H9 (cell line): ENCODE results near the gene GAL3ST2. TPM values are rescaled to one million over a fixed set of nuclear protein-coding genes. Genes with fewer than 3 reads are reported as not detected.
"Not testable (repeated sequence)": the region's sequence is repeated elsewhere in the genome, so short reads cannot be mapped to it uniquely, and the experiment has no call there.

Experiments used
- DNase-seq: peaks from one replicate; pipeline ENCODE4 v3.0.0-alpha.2; 2017
- H2AFZ ChIP-seq: one replicate; pipeline ENCODE4 v1.6.1; 2013; ENCODE audit warnings: mild to moderate bottlenecking, low read length, control low read depth, moderate library complexity
- H2AK5ac ChIP-seq: 2 replicates; pipeline ENCODE4 v1.6.1; 2013; ENCODE audit warnings: low read length, control low read depth, mixed read lengths; ENCODE audit not compliant: insufficient read length
- H2BK120ac ChIP-seq: one replicate; pipeline ENCODE4 v1.6.1; 2013; ENCODE audit warnings: low read depth, mild to moderate bottlenecking, low read length, control low read depth, inconsistent platforms; ENCODE audit not compliant: poor library complexity, severe bottlenecking
- H2BK12ac ChIP-seq: 2 replicates; pipeline ENCODE4 v1.6.1; 2013; ENCODE audit warnings: low read length, control low read depth, mixed read lengths, low read depth; ENCODE audit not compliant: insufficient read length
- H2BK15ac ChIP-seq: 2 replicates; pipeline ENCODE4 v1.6.1; 2013; ENCODE audit warnings: low read depth, low read length, control low read depth
- H2BK20ac ChIP-seq: one replicate; pipeline ENCODE4 v1.6.1; 2013; ENCODE audit warnings: low read depth, mild to moderate bottlenecking, low read length, control low read depth, inconsistent platforms; ENCODE audit not compliant: poor library complexity, severe bottlenecking
- H2BK5ac ChIP-seq: 2 replicates; pipeline ENCODE4 v1.6.1; 2013; ENCODE audit warnings: low read length, control low read depth, mixed read lengths; ENCODE audit not compliant: insufficient read length
- H3K14ac ChIP-seq: 2 replicates; pipeline ENCODE4 v1.6.1; 2013; ENCODE audit warnings: low read length, control low read depth; ENCODE audit not compliant: insufficient read depth
- H3K18ac ChIP-seq: 2 replicates; pipeline ENCODE4 v1.6.1; 2013; ENCODE audit warnings: low read depth, mild to moderate bottlenecking, mixed read lengths, low read length, control low read depth; ENCODE audit not compliant: insufficient read length
- H3K23ac ChIP-seq: 2 replicates; pipeline ENCODE4 v1.6.1; 2013; ENCODE audit warnings: low read length, control low read depth, mixed read lengths, low read depth; ENCODE audit not compliant: insufficient read length
- H3K23me2 ChIP-seq: 2 replicates; pipeline ENCODE4 v1.6.1; 2013; ENCODE audit warnings: low read depth, mild to moderate bottlenecking, mixed read lengths, low read length, control low read depth; ENCODE audit not compliant: insufficient read length, poor library complexity, severe bottlenecking
- H3K27ac ChIP-seq: 2 replicates; pipeline ENCODE4 v1.5.1; 2013; ENCODE audit warnings: low read length, control low read depth, mixed read lengths, low read depth; ENCODE audit not compliant: insufficient read length
- H3K27me3 ChIP-seq: 2 replicates; pipeline ENCODE4 v1.6.1; 2013; ENCODE audit warnings: low read length, control low read depth, inconsistent platforms; ENCODE audit not compliant: insufficient read depth
- H3K4ac ChIP-seq: 2 replicates; pipeline ENCODE4 v1.6.1; 2013; ENCODE audit warnings: low read depth, mild to moderate bottlenecking, control low read depth, inconsistent platforms, low read length, moderate library complexity
- H3K4me1 ChIP-seq: 2 replicates; pipeline ENCODE4 v1.6.1; 2013; ENCODE audit warnings: low read length, control low read depth, inconsistent platforms; ENCODE audit not compliant: insufficient read depth
- H3K4me2 ChIP-seq: 2 replicates; pipeline ENCODE4 v1.6.1; 2013; ENCODE audit warnings: low read length, control low read depth, mixed read lengths; ENCODE audit not compliant: insufficient read length, insufficient read depth
- H3K56ac ChIP-seq: 2 replicates; pipeline ENCODE4 v1.6.1; 2013; ENCODE audit warnings: low read depth, mild to moderate bottlenecking, mixed read lengths, low read length, control low read depth; ENCODE audit not compliant: insufficient read length
- H3K79me1 ChIP-seq: 2 replicates; pipeline ENCODE4 v1.6.1; 2013; ENCODE audit warnings: low read depth, mild to moderate bottlenecking, moderate library complexity, low read length, control low read depth, inconsistent platforms; ENCODE audit not compliant: insufficient read depth, poor library complexity, severe bottlenecking
- H3K79me2 ChIP-seq: 2 replicates; pipeline ENCODE4 v1.6.1; 2013; ENCODE audit warnings: low read length, control low read depth, inconsistent platforms; ENCODE audit not compliant: insufficient read depth
- H3K9ac ChIP-seq: 2 replicates; pipeline ENCODE4 v1.6.1; 2013; ENCODE audit warnings: low read length, control low read depth, mixed read lengths; ENCODE audit not compliant: insufficient read length; ENCODE audit errors: extremely low read depth
- H3K9me3 ChIP-seq: one replicate; pipeline ENCODE4 v1.6.1; 2013; ENCODE audit warnings: low read depth, low read length, inconsistent platforms; ENCODE audit not compliant: control insufficient read depth
- H3T11ph ChIP-seq: one replicate; pipeline ENCODE4 v1.6.1; 2013; ENCODE audit warnings: mild to moderate bottlenecking, low read length, control low read depth, inconsistent platforms
- H4K20me1 ChIP-seq: one replicate; pipeline ENCODE4 v1.6.1; 2013; ENCODE audit not compliant: control insufficient read depth, insufficient read length, insufficient read depth
- H4K5ac ChIP-seq: 2 replicates; pipeline ENCODE4 v1.6.1; 2013; ENCODE audit warnings: low read depth, mild to moderate bottlenecking, mixed read lengths, low read length, control low read depth; ENCODE audit not compliant: insufficient read length
- H4K8ac ChIP-seq: replicated peaks from 2 replicates; pipeline ENCODE4 v1.6.1; 2013; ENCODE audit warnings: low read length, control low read depth, mixed read lengths, low read depth; ENCODE audit not compliant: insufficient read length
- H4K91ac ChIP-seq: 2 replicates; pipeline ENCODE4 v1.6.1; 2013; ENCODE audit warnings: low read depth, mild to moderate bottlenecking, moderate library complexity, mixed read lengths, low read length, control low read depth; ENCODE audit not compliant: insufficient read length
- H3K27ac Mint-ChIP-seq, 3 experiments: 2 replicates in 2 of 3; 3 replicates in 1 of 3; pipeline ENCODE4 v1.8.0; 2020 to 2021; ENCODE audit warnings: mixed read lengths in 3 of 3, mild to moderate bottlenecking in 1 of 3, moderate library complexity in 1 of 3
- H3K27me3 Mint-ChIP-seq: 2 replicates; pipeline ENCODE4 v1.8.0; 2021; ENCODE audit warnings: low read depth, mild to moderate bottlenecking, moderate library complexity, mixed read lengths
- H3K36me3 Mint-ChIP-seq, 3 experiments: 2 replicates in 2 of 3; 3 replicates in 1 of 3; pipeline ENCODE4 v1.8.0; 2020 to 2021; ENCODE audit warnings: low read depth in 3 of 3, mixed read lengths in 3 of 3; ENCODE audit not compliant: insufficient read depth in 1 of 3
- H3K4me1 Mint-ChIP-seq, 2 experiments: 2 replicates each; pipeline ENCODE4 v1.8.0; 2020; ENCODE audit warnings: mixed read lengths in 2 of 2
- H3K4me3 Mint-ChIP-seq, 2 experiments: 2 replicates in 1 of 2; 3 replicates in 1 of 2; pipeline ENCODE4 v1.8.0; 2020 to 2021; ENCODE audit warnings: mild to moderate bottlenecking in 2 of 2, mixed read lengths in 2 of 2, moderate library complexity in 1 of 2
- H3K9me3 Mint-ChIP-seq, 2 experiments: 2 replicates in 1 of 2; 3 replicates in 1 of 2; pipeline ENCODE4 v1.8.0; 2020; ENCODE audit warnings: mild to moderate bottlenecking in 2 of 2, mixed read lengths in 2 of 2, moderate library complexity in 1 of 2
- CTCF ChIP-seq: fragments of 200-600 bp; sonication (generic); conservative IDR thresholded peaks from 3 replicates; pipeline ENCODE4 v1.8.0; 2021; ENCODE audit warnings: antibody characterized with exemption, mild to moderate bottlenecking
- WGBS: extraction: QIAGEN DNeasy Blood & Tissue Kit; methylation state at CpG from one replicate; pipeline ENCODE4 v1.1.7; 2013; ENCODE audit warnings: missing lambda C conversion rate, low lambda C conversion rate, mixed read lengths; ENCODE audit not compliant: insufficient read length; ENCODE audit errors: extremely low coverage; 5-methylcytosine and 5-hydroxymethylcytosine counted together
- total RNA-seq: library from RNA; stranded (reverse); gene quantifications from 2 replicates; pipeline ENCODE4 v1.2.1, GENCODE V29; 2021

The GAL3ST2 gene
- total RNA-seq, 1 experiment from 2014 or later: 0.33 TPM

- H3K79me1 ChIP-seq: no peaks in the 10 kb centered on the region
- no peak overlapping the region for H3T11ph ChIP-seq
- Mint-ChIP-seq H3K27me3 (no peaks in the 10 kb centered on the region), H3K4me3 (no peak overlapping the region), H3K27ac (peak overlapping the region in 1 of 3 experiments; percentile 40; a peak in 1 of 7 replicates), H3K9me3 (no peaks in the 10 kb centered on the region; a peak in 2 of 5 replicates), H3K36me3 (peaks cover 16 to 28% (median 24%) of the 10 kb centered on the region in 3 experiments; a peak in 6 of 7 replicates), H3K4me1 (no peaks in the 10 kb centered on the region)
- H4K5ac ChIP-seq: no peak overlapping the region
- no peak overlapping the region for H3K9ac ChIP-seq
- WGBS: no CpG with 5 or more reads among the region's 28 CpGs
- no peaks in the 10 kb centered on the region for H3K9me3 ChIP-seq
- H2BK12ac ChIP-seq: no peak overlapping the region
- H3K27ac ChIP-seq: no peak overlapping the region
- no peak overlapping the region for H2AFZ ChIP-seq
- H3K79me2 ChIP-seq: no peaks in the 10 kb centered on the region
- H3K18ac ChIP-seq: no peak overlapping the region
- H2BK15ac ChIP-seq: no peak overlapping the region
- H4K8ac ChIP-seq: no peak overlapping the region
- H4K20me1 ChIP-seq: no peaks in the 10 kb centered on the region
- no peak overlapping the region for H2AK5ac ChIP-seq
- H3K4ac ChIP-seq: no peak overlapping the region
- no peak for DNase-seq
- H3K23ac ChIP-seq: no peak overlapping the region
- H2BK120ac ChIP-seq: no peak overlapping the region
- no peak overlapping the region for H3K14ac ChIP-seq
- no peaks in the 10 kb centered on the region for H3K23me2 ChIP-seq
- no peaks in the 10 kb centered on the region for H3K4me1 ChIP-seq
- no peaks in the 10 kb centered on the region for H3K27me3 ChIP-seq
- no peak overlapping the region for H3K56ac ChIP-seq
- H2BK20ac ChIP-seq: no peak overlapping the region
- no peak overlapping the region for H3K4me2 ChIP-seq
- H4K91ac ChIP-seq: no peak overlapping the region
- no peak for TF ChIP-seq CTCF
- H2BK5ac ChIP-seq: no peak overlapping the region
These were observed 34.2 kb upstream of the GAL3ST2 start for GRCh38 chr2:241742320-241742939.

GRCh38 chr2:241743008-241743407 is 33.6 kb upstream of the GAL3ST2 start:
- not testable (repeated sequence) for H4K20me1 ChIP-seq, H3K4me3 Mint-ChIP-seq, H2AK5ac ChIP-seq, H2BK20ac ChIP-seq, H2BK15ac ChIP-seq, H2BK5ac ChIP-seq, H2BK12ac ChIP-seq, H4K91ac ChIP-seq, H3K4me2 ChIP-seq, H3K9me3 Mint-ChIP-seq, H4K8ac ChIP-seq, H3K23ac ChIP-seq, H3K27me3 Mint-ChIP-seq, H3K18ac ChIP-seq, H3K4me1 Mint-ChIP-seq, H3K79me1 ChIP-seq, H3K4me1 ChIP-seq, H3K4ac ChIP-seq, H4K5ac ChIP-seq, H3K9me3 ChIP-seq, H2AFZ ChIP-seq, DNase-seq, H3K27ac ChIP-seq, H3K9ac ChIP-seq, H3K14ac ChIP-seq, H3K27me3 ChIP-seq, H2BK120ac ChIP-seq, H3K23me2 ChIP-seq, H3K79me2 ChIP-seq, H3T11ph ChIP-seq, H3K56ac ChIP-seq
- WGBS: no CpG with 5 or more reads among the region's 15 CpGs
- peaks cover 16 to 28% (median 24%) of the 10 kb centered on the region in 3 experiments; a peak in 6 of 7 replicates for H3K36me3 Mint-ChIP-seq
- H3K27ac Mint-ChIP-seq: peak overlapping the region in 1 of 3 experiments; percentile 13; a peak in 1 of 7 replicates
